Measurements from ENCODE around the gene SPOCK1. TPM values are rescaled to one million over a fixed set of nuclear protein-coding genes. Genes with fewer than 3 reads are reported as not detected.

The SPOCK1 gene
- total and polyA plus RNA-seq, 2 experiments from 2014 or later, result 8.2 to 10.5 TPM

DNA sequence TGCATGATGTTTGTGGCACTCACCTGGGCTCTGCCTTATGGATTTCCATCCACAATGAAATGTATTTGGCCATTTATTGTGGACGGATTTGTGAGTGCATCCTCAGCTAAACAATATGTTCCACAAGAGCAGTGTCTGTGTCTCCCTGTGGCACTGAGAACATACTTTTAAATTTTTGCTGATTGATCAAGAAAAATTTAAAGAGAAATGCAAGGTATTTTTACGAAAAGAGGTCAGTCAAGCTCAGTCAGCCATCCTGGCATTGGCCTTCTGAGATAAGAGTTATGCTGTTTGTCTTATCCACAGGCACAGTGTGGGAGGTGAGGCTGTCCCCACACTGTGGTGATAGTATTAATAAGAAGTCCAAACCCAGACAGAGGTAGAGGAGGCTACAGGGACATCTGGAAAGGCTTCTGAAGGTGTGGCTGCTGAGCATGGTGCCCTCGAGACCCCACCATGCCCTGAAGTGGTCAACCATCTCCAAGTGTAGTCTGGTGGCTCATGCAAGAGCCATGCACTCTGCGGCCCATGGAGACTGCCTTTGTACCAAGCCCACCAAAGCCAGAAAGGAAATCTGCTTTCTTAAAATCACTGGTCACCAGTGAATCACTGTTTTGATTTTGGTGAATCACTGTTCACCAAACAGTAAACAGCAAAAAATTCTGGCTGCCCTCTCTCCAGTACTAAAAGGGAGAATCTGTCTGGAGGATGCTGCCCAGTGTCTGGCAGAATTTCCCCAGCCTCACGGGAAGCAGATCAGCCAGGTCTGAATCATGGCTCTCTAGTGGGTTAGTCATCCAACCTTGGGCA, 28.8 kb downstream of the SPOCK1 start:
- H3K9me3 Mint-ChIP-seq, result no peaks in the 10 kb centered on the region
- no peak for ATAC-seq
- DNase-seq (ENCODE audit: low spot score), result no peak
- TF ChIP-seq POLR2AphosphoS5 (IDR thresholded peaks at IDR 0.05; ENCODE audit: low read depth) (no peak), CREB1 (CRISPR knock-in tag; IDR thresholded peaks at IDR 0.05; ENCODE audit: low read depth) (no peak), ZNF114 (CRISPR knock-in tag; IDR thresholded peaks at IDR 0.05) (no peak), NANOG (IDR thresholded peaks at IDR 0.05; ENCODE audit: borderline replicate concordance) (no peak), EZH2phosphoT487 (IDR thresholded peaks at IDR 0.05; ENCODE audit: unreplicated experiment) (no peak), JUNB (IDR thresholded peaks at IDR 0.05; ENCODE audit: unreplicated experiment) (no peak), EZH2 (IDR thresholded peaks at IDR 0.05; ENCODE audit: low read depth, unreplicated experiment) (no peak), ZNF331 (CRISPR knock-in tag; IDR thresholded peaks at IDR 0.05; ENCODE audit: low read depth) (no peak), STAT1 (IDR thresholded peaks at IDR 0.05; ENCODE audit: unreplicated experiment) (no peak)
- TF ChIP-seq, protein P1, sequence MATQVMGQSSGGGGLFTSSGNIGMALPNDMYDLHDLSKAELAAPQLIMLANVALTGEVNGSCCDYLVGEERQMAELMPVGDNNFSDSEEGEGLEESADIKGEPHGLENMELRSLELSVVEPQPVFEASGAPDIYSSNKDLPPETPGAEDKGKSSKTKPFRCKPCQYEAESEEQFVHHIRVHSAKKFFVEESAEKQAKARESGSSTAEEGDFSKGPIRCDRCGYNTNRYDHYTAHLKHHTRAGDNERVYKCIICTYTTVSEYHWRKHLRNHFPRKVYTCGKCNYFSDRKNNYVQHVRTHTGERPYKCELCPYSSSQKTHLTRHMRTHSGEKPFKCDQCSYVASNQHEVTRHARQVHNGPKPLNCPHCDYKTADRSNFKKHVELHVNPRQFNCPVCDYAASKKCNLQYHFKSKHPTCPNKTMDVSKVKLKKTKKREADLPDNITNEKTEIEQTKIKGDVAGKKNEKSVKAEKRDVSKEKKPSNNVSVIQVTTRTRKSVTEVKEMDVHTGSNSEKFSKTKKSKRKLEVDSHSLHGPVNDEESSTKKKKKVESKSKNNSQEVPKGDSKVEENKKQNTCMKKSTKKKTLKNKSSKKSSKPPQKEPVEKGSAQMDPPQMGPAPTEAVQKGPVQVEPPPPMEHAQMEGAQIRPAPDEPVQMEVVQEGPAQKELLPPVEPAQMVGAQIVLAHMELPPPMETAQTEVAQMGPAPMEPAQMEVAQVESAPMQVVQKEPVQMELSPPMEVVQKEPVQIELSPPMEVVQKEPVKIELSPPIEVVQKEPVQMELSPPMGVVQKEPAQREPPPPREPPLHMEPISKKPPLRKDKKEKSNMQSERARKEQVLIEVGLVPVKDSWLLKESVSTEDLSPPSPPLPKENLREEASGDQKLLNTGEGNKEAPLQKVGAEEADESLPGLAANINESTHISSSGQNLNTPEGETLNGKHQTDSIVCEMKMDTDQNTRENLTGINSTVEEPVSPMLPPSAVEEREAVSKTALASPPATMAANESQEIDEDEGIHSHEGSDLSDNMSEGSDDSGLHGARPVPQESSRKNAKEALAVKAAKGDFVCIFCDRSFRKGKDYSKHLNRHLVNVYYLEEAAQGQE (IDR thresholded peaks at IDR 0.05; ENCODE audit: unreplicated experiment), result no peak
- TF ChIP-seq, protein P2, sequence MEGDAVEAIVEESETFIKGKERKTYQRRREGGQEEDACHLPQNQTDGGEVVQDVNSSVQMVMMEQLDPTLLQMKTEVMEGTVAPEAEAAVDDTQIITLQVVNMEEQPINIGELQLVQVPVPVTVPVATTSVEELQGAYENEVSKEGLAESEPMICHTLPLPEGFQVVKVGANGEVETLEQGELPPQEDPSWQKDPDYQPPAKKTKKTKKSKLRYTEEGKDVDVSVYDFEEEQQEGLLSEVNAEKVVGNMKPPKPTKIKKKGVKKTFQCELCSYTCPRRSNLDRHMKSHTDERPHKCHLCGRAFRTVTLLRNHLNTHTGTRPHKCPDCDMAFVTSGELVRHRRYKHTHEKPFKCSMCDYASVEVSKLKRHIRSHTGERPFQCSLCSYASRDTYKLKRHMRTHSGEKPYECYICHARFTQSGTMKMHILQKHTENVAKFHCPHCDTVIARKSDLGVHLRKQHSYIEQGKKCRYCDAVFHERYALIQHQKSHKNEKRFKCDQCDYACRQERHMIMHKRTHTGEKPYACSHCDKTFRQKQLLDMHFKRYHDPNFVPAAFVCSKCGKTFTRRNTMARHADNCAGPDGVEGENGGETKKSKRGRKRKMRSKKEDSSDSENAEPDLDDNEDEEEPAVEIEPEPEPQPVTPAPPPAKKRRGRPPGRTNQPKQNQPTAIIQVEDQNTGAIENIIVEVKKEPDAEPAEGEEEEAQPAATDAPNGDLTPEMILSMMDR (conservative IDR thresholded peaks at IDR 0.05; ENCODE audit: low read depth in 2 of 2), result no peak
- TF ChIP-seq, protein P3, sequence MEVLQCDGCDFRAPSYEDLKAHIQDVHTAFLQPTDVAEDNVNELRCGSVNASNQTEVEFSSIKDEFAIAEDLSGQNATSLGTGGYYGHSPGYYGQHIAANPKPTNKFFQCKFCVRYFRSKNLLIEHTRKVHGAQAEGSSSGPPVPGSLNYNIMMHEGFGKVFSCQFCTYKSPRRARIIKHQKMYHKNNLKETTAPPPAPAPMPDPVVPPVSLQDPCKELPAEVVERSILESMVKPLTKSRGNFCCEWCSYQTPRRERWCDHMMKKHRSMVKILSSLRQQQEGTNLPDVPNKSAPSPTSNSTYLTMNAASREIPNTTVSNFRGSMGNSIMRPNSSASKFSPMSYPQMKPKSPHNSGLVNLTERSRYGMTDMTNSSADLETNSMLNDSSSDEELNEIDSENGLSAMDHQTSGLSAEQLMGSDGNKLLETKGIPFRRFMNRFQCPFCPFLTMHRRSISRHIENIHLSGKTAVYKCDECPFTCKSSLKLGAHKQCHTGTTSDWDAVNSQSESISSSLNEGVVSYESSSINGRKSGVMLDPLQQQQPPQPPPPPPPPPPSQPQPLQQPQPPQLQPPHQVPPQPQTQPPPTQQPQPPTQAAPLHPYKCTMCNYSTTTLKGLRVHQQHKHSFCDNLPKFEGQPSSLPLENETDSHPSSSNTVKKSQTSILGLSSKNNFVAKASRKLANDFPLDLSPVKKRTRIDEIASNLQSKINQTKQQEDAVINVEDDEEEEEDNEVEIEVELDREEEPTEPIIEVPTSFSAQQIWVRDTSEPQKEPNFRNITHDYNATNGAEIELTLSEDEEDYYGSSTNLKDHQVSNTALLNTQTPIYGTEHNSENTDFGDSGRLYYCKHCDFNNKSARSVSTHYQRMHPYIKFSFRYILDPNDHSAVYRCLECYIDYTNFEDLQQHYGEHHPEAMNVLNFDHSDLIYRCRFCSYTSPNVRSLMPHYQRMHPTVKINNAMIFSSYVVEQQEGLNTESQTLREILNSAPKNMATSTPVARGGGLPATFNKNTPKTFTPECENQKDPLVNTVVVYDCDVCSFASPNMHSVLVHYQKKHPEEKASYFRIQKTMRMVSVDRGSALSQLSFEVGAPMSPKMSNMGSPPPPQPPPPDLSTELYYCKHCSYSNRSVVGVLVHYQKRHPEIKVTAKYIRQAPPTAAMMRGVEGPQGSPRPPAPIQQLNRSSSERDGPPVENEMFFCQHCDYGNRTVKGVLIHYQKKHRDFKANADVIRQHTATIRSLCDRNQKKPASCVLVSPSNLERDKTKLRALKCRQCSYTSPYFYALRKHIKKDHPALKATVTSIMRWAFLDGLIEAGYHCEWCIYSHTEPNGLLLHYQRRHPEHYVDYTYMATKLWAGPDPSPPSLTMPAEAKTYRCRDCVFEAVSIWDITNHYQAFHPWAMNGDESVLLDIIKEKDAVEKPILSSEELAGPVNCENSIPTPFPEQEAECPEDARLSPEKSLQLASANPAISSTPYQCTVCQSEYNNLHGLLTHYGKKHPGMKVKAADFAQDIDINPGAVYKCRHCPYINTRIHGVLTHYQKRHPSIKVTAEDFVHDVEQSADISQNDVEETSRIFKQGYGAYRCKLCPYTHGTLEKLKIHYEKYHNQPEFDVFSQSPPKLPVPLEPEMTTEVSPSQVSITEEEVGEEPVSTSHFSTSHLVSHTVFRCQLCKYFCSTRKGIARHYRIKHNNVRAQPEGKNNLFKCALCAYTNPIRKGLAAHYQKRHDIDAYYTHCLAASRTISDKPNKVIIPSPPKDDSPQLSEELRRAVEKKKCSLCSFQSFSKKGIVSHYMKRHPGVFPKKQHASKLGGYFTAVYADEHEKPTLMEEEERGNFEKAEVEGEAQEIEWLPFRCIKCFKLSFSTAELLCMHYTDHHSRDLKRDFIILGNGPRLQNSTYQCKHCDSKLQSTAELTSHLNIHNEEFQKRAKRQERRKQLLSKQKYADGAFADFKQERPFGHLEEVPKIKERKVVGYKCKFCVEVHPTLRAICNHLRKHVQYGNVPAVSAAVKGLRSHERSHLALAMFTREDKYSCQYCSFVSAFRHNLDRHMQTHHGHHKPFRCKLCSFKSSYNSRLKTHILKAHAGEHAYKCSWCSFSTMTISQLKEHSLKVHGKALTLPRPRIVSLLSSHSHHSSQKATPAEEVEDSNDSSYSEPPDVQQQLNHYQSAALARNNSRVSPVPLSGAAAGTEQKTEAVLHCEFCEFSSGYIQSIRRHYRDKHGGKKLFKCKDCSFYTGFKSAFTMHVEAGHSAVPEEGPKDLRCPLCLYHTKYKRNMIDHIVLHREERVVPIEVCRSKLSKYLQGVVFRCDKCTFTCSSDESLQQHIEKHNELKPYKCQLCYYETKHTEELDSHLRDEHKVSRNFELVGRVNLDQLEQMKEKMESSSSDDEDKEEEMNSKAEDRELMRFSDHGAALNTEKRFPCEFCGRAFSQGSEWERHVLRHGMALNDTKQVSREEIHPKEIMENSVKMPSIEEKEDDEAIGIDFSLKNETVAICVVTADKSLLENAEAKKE (CRISPR knock-in tag; IDR thresholded peaks at IDR 0.05), result no peak
- TF ChIP-seq, protein P4, sequence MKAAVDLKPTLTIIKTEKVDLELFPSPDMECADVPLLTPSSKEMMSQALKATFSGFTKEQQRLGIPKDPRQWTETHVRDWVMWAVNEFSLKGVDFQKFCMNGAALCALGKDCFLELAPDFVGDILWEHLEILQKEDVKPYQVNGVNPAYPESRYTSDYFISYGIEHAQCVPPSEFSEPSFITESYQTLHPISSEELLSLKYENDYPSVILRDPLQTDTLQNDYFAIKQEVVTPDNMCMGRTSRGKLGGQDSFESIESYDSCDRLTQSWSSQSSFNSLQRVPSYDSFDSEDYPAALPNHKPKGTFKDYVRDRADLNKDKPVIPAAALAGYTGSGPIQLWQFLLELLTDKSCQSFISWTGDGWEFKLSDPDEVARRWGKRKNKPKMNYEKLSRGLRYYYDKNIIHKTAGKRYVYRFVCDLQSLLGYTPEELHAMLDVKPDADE (IDR thresholded peaks at IDR 0.05), result no peak
- no peaks in the 10 kb centered on the region for H3K36me3 ChIP-seq (ENCODE audit: insufficient read depth)
- no peaks in the 10 kb centered on the region for H4K20me1 ChIP-seq (replicated peaks; ENCODE audit: insufficient read depth)
- no peaks in the 10 kb centered on the region for H3K36me3 Mint-ChIP-seq (ENCODE audit: low read depth)
- no peak overlapping the region for H3K27ac Mint-ChIP-seq
- H3K27ac ChIP-seq (ENCODE audit: low read depth), result no peak overlapping the region
- peaks cover 6% of the 10 kb centered on the region for H3K27me3 Mint-ChIP-seq (ENCODE audit: insufficient read depth, low read depth, poor library complexity)
- no peaks in the 10 kb centered on the region for H3F3A ChIP-seq (replicated peaks; ENCODE audit: low read depth)
- no peak overlapping the region for H3K4me3 Mint-ChIP-seq
- H3K27me3 ChIP-seq (ENCODE audit: insufficient read depth), result no peaks in the 10 kb centered on the region
- H2AFZ ChIP-seq, result no peak overlapping the region
- no peaks in the 10 kb centered on the region for H3K9me2 ChIP-seq (ENCODE audit: insufficient read depth)
- no peak overlapping the region for H3K4me2 ChIP-seq
- no peaks in the 10 kb centered on the region for H3K79me2 ChIP-seq (replicated peaks; ENCODE audit: insufficient read depth)
- no peak overlapping the region for H3K4me3 ChIP-seq
- no peaks in the 10 kb centered on the region for H3K4me1 ChIP-seq (ENCODE audit: insufficient read depth)
- no peaks in the 10 kb centered on the region for H3K4me1 Mint-ChIP-seq

Measured in GM23338 (cell line).